ENCODE data around the gene PRKCA.

Gene PRKCA

DNA sequence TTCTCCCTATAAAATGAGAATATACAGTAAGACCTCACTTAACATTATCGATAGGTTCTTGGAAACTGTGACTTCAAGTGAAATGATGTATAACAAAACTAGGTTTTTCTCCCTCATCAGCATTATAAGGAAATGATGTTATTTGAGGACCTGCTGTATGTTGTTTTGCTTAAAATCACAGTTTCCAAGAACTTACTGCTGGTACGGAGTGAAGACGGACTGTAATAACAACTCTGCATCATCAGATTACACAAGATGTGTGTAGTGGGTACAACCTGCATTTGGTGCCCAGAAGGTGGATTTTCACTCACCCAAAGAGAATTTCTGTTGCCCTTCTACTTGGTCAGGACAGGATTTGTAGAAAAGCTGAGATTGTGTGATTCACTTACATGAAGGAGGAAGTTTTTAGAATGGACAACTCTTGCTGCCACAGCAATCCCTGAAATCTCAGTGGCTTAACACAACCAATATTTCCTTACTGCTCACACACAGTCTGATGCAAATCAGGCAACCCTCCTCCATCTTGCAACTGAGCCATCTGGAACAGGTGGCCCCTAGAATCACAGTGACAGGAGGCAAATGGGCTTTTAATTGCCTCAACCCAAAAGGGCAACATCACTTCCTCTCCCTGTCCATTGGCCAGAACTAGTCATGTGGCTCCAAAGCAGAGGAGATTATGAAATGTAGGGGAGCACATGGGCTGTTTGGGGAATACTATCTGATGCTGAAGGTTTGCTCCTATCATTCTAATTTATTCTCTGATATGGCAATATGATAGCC is 464.9 kb downstream of the PRKCA start:
- H3K27ac ChIP-seq: no peak overlapping the region
- CTCF ChIA-PET: no interaction called here
- POLR2A ChIA-PET (ENCODE audit: low non-redundant PET): no interaction called here
- no peak for DNase-seq (ENCODE audit: low spot score)
- TF ChIP-seq, protein P1, sequence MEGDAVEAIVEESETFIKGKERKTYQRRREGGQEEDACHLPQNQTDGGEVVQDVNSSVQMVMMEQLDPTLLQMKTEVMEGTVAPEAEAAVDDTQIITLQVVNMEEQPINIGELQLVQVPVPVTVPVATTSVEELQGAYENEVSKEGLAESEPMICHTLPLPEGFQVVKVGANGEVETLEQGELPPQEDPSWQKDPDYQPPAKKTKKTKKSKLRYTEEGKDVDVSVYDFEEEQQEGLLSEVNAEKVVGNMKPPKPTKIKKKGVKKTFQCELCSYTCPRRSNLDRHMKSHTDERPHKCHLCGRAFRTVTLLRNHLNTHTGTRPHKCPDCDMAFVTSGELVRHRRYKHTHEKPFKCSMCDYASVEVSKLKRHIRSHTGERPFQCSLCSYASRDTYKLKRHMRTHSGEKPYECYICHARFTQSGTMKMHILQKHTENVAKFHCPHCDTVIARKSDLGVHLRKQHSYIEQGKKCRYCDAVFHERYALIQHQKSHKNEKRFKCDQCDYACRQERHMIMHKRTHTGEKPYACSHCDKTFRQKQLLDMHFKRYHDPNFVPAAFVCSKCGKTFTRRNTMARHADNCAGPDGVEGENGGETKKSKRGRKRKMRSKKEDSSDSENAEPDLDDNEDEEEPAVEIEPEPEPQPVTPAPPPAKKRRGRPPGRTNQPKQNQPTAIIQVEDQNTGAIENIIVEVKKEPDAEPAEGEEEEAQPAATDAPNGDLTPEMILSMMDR (conservative IDR thresholded peaks at IDR 0.05; ENCODE audit: low read depth): no peak

DNA sequence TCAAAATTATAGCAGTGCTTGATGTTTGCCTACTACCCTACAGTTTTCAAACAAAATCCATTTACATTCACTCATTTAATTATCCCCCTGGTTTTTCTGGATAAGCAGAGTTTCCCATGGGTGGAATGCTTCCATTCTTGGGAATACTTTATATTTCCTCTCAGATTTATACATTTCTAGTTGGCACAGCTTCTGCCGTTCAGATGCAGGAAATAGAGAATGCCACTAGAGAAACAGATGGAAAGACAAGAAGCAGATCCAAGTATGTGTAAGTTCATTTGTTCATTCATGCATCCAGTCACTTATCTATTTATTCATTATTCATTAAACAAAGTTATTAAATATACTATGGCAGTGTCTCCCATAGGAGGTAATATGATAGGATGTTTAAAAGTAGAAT is 467.5 kb downstream of the PRKCA start:
- CTCF ChIA-PET: no interaction called here
- H3K27ac ChIP-seq: no peak overlapping the region
- no peak for DNase-seq (ENCODE audit: low spot score)
- TF ChIP-seq, protein P1 (conservative IDR thresholded peaks at IDR 0.05; ENCODE audit: low read depth): no peak
- POLR2A ChIA-PET (ENCODE audit: low non-redundant PET): no interaction called here

DNA sequence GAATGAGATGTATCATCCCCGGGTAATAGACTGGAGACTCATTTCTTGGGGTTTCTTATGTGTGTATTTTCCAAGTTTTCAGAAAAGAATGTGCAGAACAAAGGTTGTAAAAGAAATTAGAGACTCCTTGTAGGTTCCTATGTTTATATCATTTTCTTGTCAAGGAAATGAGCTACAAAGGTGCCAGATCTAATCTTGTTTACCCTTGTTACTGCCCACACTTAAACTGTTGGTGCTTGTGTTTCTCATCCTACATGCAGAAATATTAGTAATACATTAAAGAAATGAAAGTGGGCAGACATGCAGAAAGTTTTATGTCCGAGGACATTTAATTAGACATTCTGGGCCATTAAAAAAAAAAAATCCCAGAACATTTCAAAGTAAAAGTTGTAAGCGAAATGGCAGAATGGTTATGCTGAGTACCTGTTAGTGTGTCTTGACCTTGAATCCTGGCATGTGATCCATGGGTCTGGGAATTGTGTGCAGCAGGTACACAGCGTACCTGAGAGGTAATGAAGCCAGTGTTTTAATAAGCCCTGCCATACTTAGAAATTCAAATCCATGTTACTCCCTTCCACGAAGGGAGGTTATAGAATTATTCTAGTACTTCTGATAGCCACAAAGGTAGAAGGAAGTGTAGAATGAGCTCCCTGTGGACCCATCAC is 469.9 kb downstream of the PRKCA start:
- POLR2A ChIA-PET (ENCODE audit: low non-redundant PET): no interaction called here
- TF ChIP-seq, protein P1 (conservative IDR thresholded peaks at IDR 0.05; ENCODE audit: low read depth): no peak
- CTCF ChIA-PET: no interaction called here
- DNase-seq (ENCODE audit: low spot score): no peak
- no peak overlapping the region for H3K27ac ChIP-seq

DNA sequence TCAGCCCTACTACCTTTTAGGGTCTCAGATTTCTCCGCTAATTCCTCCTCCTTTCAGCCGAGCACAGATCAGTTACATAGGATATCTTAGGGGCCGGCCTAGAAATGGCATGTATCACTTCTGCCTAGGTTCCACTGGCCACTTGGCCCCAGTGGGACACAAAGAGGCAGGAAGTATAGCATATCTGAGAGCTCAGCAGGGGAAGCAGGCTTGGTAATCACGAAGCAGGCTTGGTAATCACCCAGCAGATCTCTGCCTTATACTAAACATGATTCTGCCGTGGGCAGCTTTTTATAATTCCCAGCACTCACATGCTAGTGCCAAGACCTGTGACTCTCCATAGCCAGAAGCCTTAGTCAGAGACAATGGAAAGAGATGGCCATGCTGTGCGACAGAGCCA is 472.9 kb downstream of the PRKCA start:
- H3K27ac ChIP-seq: no peak overlapping the region
- DNase-seq (ENCODE audit: low spot score): no peak
- ChIA-PET CTCF (no interaction called here), POLR2A (ENCODE audit: low non-redundant PET) (no interaction called here)
- TF ChIP-seq, protein P1 (conservative IDR thresholded peaks at IDR 0.05; ENCODE audit: low read depth): no peak

DNA sequence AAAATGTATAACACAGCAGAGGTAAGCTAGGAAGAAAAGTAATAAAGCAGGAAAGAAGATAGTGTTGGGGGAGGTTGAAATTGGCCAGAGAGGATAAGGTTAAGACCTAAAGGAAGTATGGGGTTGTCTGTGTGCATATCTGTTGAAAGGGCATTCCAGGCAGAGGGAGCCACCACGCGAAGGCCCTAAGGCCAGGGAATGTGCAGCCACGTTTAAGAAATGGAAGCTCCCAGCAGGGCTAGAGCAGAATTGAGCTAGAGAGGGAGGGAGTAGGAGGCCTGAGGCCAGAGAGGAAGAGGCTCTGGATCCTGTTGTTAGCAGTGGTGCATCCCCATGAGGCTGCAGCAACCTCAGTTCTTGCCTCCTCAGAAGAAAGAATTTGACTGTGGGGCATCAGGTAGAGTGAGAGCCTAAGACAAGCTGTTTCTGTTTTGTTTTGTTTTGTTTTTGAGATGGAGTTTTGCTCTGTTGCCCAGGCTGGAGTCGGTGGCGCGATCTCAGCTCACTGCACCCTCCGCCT is 473.5 kb downstream of the PRKCA start:
- DNase-seq (ENCODE audit: low spot score): no peak
- no peak overlapping the region for H3K27ac ChIP-seq
- ChIA-PET CTCF (interaction anchor here (0.7 kb wide), 1 partner anchor 660 kb away, joined by 4 read pairs; no protein-coding TSS in a partner anchor), POLR2A (ENCODE audit: low non-redundant PET) (no interaction called here)
- TF ChIP-seq, protein P1 (conservative IDR thresholded peaks at IDR 0.05; ENCODE audit: low read depth): no peak

DNA sequence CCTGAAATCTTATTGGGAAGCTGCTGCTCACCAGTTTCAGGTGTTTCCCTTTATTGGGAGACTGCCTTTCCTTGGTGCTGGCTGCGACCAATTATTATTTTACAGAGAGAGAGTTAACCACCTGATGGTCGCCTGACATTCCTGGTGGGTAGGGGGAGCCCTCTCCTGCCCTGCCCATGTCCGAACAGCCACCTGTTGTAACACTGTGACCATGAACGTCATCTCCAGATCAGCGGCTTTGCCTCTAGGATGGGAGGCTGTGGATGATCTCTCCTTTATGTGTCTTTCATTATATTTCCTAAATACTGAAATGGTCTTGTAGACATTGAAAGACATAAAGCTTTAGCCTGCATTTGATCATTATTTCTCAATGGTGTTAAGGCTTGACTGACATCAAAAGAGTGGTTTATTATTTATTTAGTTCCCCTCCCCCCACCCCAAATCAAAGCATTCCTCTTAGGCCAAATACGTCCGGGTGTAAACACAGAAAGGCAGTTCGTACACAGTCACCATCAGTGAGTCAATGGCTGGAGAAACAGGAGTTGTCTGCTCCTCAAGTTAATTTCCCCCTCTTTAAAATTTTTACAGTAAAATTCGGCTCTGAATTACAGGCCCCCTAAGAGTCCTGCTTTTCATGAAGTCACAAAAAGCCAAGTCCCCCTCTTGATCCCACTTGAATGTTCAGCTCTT is 474.7 kb downstream of the PRKCA start:
- ChIA-PET POLR2A (ENCODE audit: low non-redundant PET) (no interaction called here), CTCF (no interaction called here)
- no peak overlapping the region for H3K27ac ChIP-seq
- DNase-seq (ENCODE audit: low spot score): no peak
- TF ChIP-seq, protein P1 (conservative IDR thresholded peaks at IDR 0.05; ENCODE audit: low read depth): no peak
